ENCODE data around the gene CALR3. TPM values are rescaled to one million over a fixed set of nuclear protein-coding genes. Genes with fewer than 3 reads are reported as not detected.

The CALR3 gene
- total and polyA plus RNA-seq, 2 of the 13 experiments (the other 11 are each of a cell fraction or from before 2014, with no cell fraction given): not detected

- peaks cover 18% of the 10 kb centered on the region for H3K4me1 ChIP-seq (ENCODE audit: insufficient read depth, low read length)
- FAIRE-seq (no peak), ATAC-seq (no peak), DNase-seq (ENCODE audit: low spot score) (no peak)
- BruUV-seq (replicated peaks): no TSS peak
- peaks cover 36 to 69% of the 10 kb centered on the region in 2 experiments for H3K36me3 ChIP-seq (replicated peaks in 1 of 2; ENCODE audit: control insufficient read depth in 1 of 2, insufficient read depth in 2 of 2, low read length in 2 of 2)
- in situ Hi-C loops (cut with HindIII; ENCODE audit: extremely low pct_ligation_motif_present, low pct_unique_long_range_greater_than_20kb) (no loop called here), intact Hi-C loops (cut with micrococcal nuclease; ENCODE audit: unreplicated experiment) (no loop called here)
- H3K4me2 ChIP-seq (ENCODE audit: low read depth, low read length): no peak overlapping the region
- TF ChIP-seq MLX (CRISPR knock-in tag; IDR thresholded peaks at IDR 0.05) (no peak), AGO2 (optimal IDR thresholded peaks at IDR 0.05; ENCODE audit: low read depth, low read length) (peak; percentile 14), RBFOX2 (IDR thresholded peaks at IDR 0.05; ENCODE audit: low read depth, low read length) (0 out of 2 replicates have a peak, but pooled peaks have one; percentile 14)
- H3K27me3 ChIP-seq (ENCODE audit: control insufficient read depth in 1 of 2, insufficient read depth in 2 of 2, low read length in 2 of 2): no peaks in the 10 kb centered on the region; a peak in 1 of 5 replicates
- 97% methylated on average over 13 of the region's 13 CpGs for WGBS (ENCODE audit: low lambda C conversion rate)
- H4K20me1 ChIP-seq (ENCODE audit: insufficient read depth, low read length): peaks cover 27% of the 10 kb centered on the region
- no peak overlapping the region for H3K4me3 ChIP-seq (replicated peaks in 1 of 3; ENCODE audit: insufficient read depth in 1 of 3, low read depth in 2 of 3, low read length in 3 of 3)
- no peak overlapping the region for H3K9ac ChIP-seq (ENCODE audit: insufficient read depth, low read depth, low read length)
- H3K9me3 ChIP-seq (ENCODE audit: low read length): no peaks in the 10 kb centered on the region
- CTCF ChIA-PET (ENCODE audit: low intra/inter-chr PET ratio, low total read pairs): no interaction called here
- peaks cover 54% of the 10 kb centered on the region for H3K79me2 ChIP-seq (ENCODE audit: insufficient read depth, low read length)
- no peak overlapping the region for H2AFZ ChIP-seq (ENCODE audit: low read length)
- no peak overlapping the region for H3K27ac ChIP-seq (ENCODE audit: extremely low read length, insufficient read depth, low read length)
- POLR2A ChIA-PET: no interaction called here
These were observed 41.1 kb upstream of the CALR3 start for GRCh38 chr19:16537111-16537510.

- peaks cover 43 to 79% of the 10 kb centered on the region in 2 experiments for H3K36me3 ChIP-seq (replicated peaks in 1 of 2; ENCODE audit: control insufficient read depth in 1 of 2, insufficient read depth in 2 of 2, low read length in 2 of 2)
- DNase-seq (ENCODE audit: low spot score) (no peak), FAIRE-seq (no peak), ATAC-seq (peak; percentile 18; the same call in 1 of the 3 replicates)
- peaks cover 46% of the 10 kb centered on the region for H3K79me2 ChIP-seq (ENCODE audit: insufficient read depth, low read length)
- in situ Hi-C loops (cut with HindIII; ENCODE audit: extremely low pct_ligation_motif_present, low pct_unique_long_range_greater_than_20kb) (no loop called here), intact Hi-C loops (cut with micrococcal nuclease; ENCODE audit: unreplicated experiment) (no loop called here)
- peaks cover 20% of the 10 kb centered on the region for H4K20me1 ChIP-seq (ENCODE audit: insufficient read depth, low read length)
- POLR2A ChIA-PET: no interaction called here
- H3K4me3 ChIP-seq (replicated peaks in 1 of 3; ENCODE audit: insufficient read depth in 1 of 3, low read depth in 2 of 3, low read length in 3 of 3): no peak overlapping the region
- no peak overlapping the region for H3K9ac ChIP-seq (ENCODE audit: insufficient read depth, low read depth, low read length)
- H3K4me2 ChIP-seq (ENCODE audit: low read depth, low read length): no peak overlapping the region
- no peaks in the 10 kb centered on the region for H3K27me3 ChIP-seq (ENCODE audit: control insufficient read depth in 1 of 2, insufficient read depth in 2 of 2, low read length in 2 of 2)
- no peaks in the 10 kb centered on the region for H3K9me3 ChIP-seq (ENCODE audit: low read length)
- 94% methylated on average over 9 of the region's 9 CpGs for WGBS (ENCODE audit: low lambda C conversion rate)
- H2AFZ ChIP-seq (ENCODE audit: low read length): no peak overlapping the region
- no peak for TF ChIP-seq SIN3A (IDR thresholded peaks at IDR 0.05; ENCODE audit: borderline replicate concordance, low read depth, low read length)
- no peak for TF ChIP-seq SRF (IDR thresholded peaks at IDR 0.05; ENCODE audit: low read depth, low read length)
- TF ChIP-seq POGK (CRISPR knock-in tag; conservative IDR thresholded peaks at IDR 0.05): no peak
- no peak for TF ChIP-seq EEA1 (CRISPR knock-in tag; IDR thresholded peaks at IDR 0.05; ENCODE audit: borderline replicate concordance)
- TF ChIP-seq ZNF256 (CRISPR knock-in tag; conservative IDR thresholded peaks at IDR 0.05): no peak
- no peak for TF ChIP-seq NFIC (IDR thresholded peaks at IDR 0.05; ENCODE audit: low read length)
- TF ChIP-seq ZNF260 (CRISPR knock-in tag; IDR thresholded peaks at IDR 0.05; ENCODE audit: borderline replicate concordance, low read depth): no peak
- H3K27ac ChIP-seq (ENCODE audit: extremely low read length, insufficient read depth, low read length): no peak overlapping the region
- BruUV-seq (replicated peaks): no TSS peak
- CTCF ChIA-PET (ENCODE audit: low intra/inter-chr PET ratio, low total read pairs): no interaction called here
- H3K4me1 ChIP-seq (ENCODE audit: insufficient read depth, low read length): peaks cover 18% of the 10 kb centered on the region
These were observed 40.2 kb upstream of the CALR3 start for GRCh38 chr19:16536130-16536529.
